HepG2 (cell line): Measurements from ENCODE around the gene PPIL3. TPM values are rescaled to one million over a fixed set of nuclear protein-coding genes. Genes with fewer than 3 reads are reported as not detected.

ENCODE experiments used
- ATF2 ChIP-seq: sonication (generic); formaldehyde crosslinking; IDR thresholded peaks from 2 replicates; pipeline ENCODE4 v1.4.0; 2020; ENCODE audit warnings: missing genetic modification reagents
- BRF2 ChIP-seq: sonication (generic); formaldehyde crosslinking; IDR thresholded peaks from 2 replicates; pipeline ENCODE4 v1.8.1; 2022; ENCODE audit warnings: mild to moderate bottlenecking, missing genetic modification reagents
- CHD2 ChIP-seq: IDR thresholded peaks from 2 replicates; pipeline ENCODE4 v1.6.1; 2011; ENCODE audit warnings: low read depth, low read length, improper control_type of control experiment
- ETV6 ChIP-seq: sonication (generic); formaldehyde crosslinking; conservative IDR thresholded peaks from 2 replicates; pipeline ENCODE4 v1.4.0; 2020; ENCODE audit warnings: missing genetic modification reagents
- JUN ChIP-seq: sonication (generic); formaldehyde crosslinking; IDR thresholded peaks from 2 replicates; pipeline ENCODE4 v1.4.0; 2020; ENCODE audit warnings: mild to moderate bottlenecking, missing genetic modification reagents
- MED13 ChIP-seq: sonication (generic); formaldehyde crosslinking; IDR thresholded peaks from 2 replicates; pipeline ENCODE4 v1.5.0; 2020; ENCODE audit warnings: missing genetic modification reagents
- NBN ChIP-seq: fragments of 450-650 bp; conservative IDR thresholded peaks from 2 replicates; pipeline ENCODE4 v1.6.1; 2017
- RBAK ChIP-seq: sonication (generic); formaldehyde crosslinking; IDR thresholded peaks from 2 replicates; pipeline ENCODE4 v1.5.1; 2020; ENCODE audit warnings: mild to moderate bottlenecking, missing genetic modification reagents
- RFX1 ChIP-seq: fragments of 450-650 bp; IDR thresholded peaks from 2 replicates; pipeline ENCODE4 v1.6.1; 2017
- TEAD3 ChIP-seq: optimal IDR thresholded peaks from 2 replicates; pipeline ENCODE3; 2016; ENCODE audit warnings: borderline replicate concordance
- ZC3H13 ChIP-seq: sonication (generic); formaldehyde crosslinking; IDR thresholded peaks from 2 replicates; pipeline ENCODE4 v1.8.1; 2023; ENCODE audit warnings: mild to moderate bottlenecking, missing genetic modification reagents, moderate library complexity
- ZNF251 ChIP-seq: sonication (generic); formaldehyde crosslinking; IDR thresholded peaks from 2 replicates; pipeline ENCODE4 v1.9.0; 2021; ENCODE audit warnings: mild to moderate bottlenecking, missing genetic modification reagents
- ZNF333 ChIP-seq: sonication (generic); formaldehyde crosslinking; IDR thresholded peaks from 2 replicates; pipeline ENCODE4 v1.4.0; 2020; ENCODE audit warnings: mild to moderate bottlenecking, missing genetic modification reagents, borderline replicate concordance
- ZNF367 ChIP-seq: sonication (generic); formaldehyde crosslinking; IDR thresholded peaks from 2 replicates; pipeline ENCODE4 v1.4.0; 2020; ENCODE audit warnings: missing genetic modification reagents, borderline replicate concordance
- ZNF496 ChIP-seq: sonication (generic); formaldehyde crosslinking; IDR thresholded peaks from 2 replicates; pipeline ENCODE4 v1.8.1; 2023; ENCODE audit warnings: mild to moderate bottlenecking, moderate library complexity, missing genetic modification reagents; ENCODE audit not compliant: insufficient replicate concordance
- ZNF569 ChIP-seq: sonication (generic); formaldehyde crosslinking; IDR thresholded peaks from 2 replicates; pipeline ENCODE4 v1.5.0; 2020; ENCODE audit warnings: mild to moderate bottlenecking, missing genetic modification reagents, moderate library complexity, borderline replicate concordance
- ZNF576 ChIP-seq: sonication (generic); formaldehyde crosslinking; IDR thresholded peaks from 2 replicates; pipeline ENCODE4 v1.4.0; 2020; ENCODE audit warnings: mild to moderate bottlenecking, missing genetic modification reagents
- ZNF670 ChIP-seq: sonication (generic); formaldehyde crosslinking; IDR thresholded peaks from 2 replicates; pipeline ENCODE4 v1.8.0; 2022; ENCODE audit warnings: mild to moderate bottlenecking, missing genetic modification reagents, borderline replicate concordance
- ZNF883 ChIP-seq: sonication (generic); formaldehyde crosslinking; IDR thresholded peaks from 2 replicates; pipeline ENCODE4 v1.5.1; 2020; ENCODE audit warnings: mild to moderate bottlenecking, missing genetic modification reagents; ENCODE audit errors: not compliant biosample characterization
- polyA plus RNA-seq, 8 experiments: library from polyadenylated mRNA; depleted of rRNA in 3 of 8; stranded (reverse) in 7 of 8; unstranded in 1 of 8; fragments of >200 nt; fragmentation: Illumina TruSeq in 4 of 8; extraction: Trizol in 4 of 8; gene quantifications; 2 replicates each; pipeline versions ENCODE4 v1.2.1 to v1.2.3, GENCODE V29; 2011 to 2016; ENCODE audit warnings: low read depth in 4 of 8, missing spikeins in 1 of 8, mixed read lengths in 1 of 8; ENCODE audit not compliant: insufficient read depth in 1 of 8
- total RNA-seq, 5 experiments: library from RNA; depleted of rRNA; stranded (reverse); fragments of >200 nt; fragmentation: Illumina TruSeq; extraction: Trizol; gene quantifications; 2 replicates each; pipeline ENCODE4 v1.2.3, GENCODE V29; 2016; ENCODE audit warnings: low read depth in 1 of 5
- TF ChIP-seq, protein P1 (sequence below): sonication (generic); formaldehyde crosslinking; IDR thresholded peaks from 2 replicates; pipeline ENCODE4 v1.4.0; 2020; ENCODE audit warnings: missing genetic modification reagents
- TF ChIP-seq, protein P2 (sequence below): sonication (generic); formaldehyde crosslinking; IDR thresholded peaks from 2 replicates; pipeline ENCODE4 v1.4.0; 2020; ENCODE audit warnings: missing genetic modification reagents

Gene PPIL3
- total and polyA plus RNA-seq, 2 of the 13 experiments (the other 11 are each of a cell fraction or from before 2014, with no cell fraction given) = 98.7 to 107 TPM

- no peak for TF ChIP-seq ZNF496
- TF ChIP-seq ZNF333 (CRISPR knock-in tag) = peak; percentile 93; the same call in 1 of the 2 replicates
- no peak for TF ChIP-seq JUN (CRISPR knock-in tag)
- no peak for TF ChIP-seq NBN
- 0 out of 2 replicates have a peak, but pooled peaks have one; percentile 52 for TF ChIP-seq ETV6 (CRISPR knock-in tag)
- no peak for TF ChIP-seq TEAD3 (CRISPR knock-in tag)
- TF ChIP-seq RFX1 = no peak
- TF ChIP-seq, protein P1, sequence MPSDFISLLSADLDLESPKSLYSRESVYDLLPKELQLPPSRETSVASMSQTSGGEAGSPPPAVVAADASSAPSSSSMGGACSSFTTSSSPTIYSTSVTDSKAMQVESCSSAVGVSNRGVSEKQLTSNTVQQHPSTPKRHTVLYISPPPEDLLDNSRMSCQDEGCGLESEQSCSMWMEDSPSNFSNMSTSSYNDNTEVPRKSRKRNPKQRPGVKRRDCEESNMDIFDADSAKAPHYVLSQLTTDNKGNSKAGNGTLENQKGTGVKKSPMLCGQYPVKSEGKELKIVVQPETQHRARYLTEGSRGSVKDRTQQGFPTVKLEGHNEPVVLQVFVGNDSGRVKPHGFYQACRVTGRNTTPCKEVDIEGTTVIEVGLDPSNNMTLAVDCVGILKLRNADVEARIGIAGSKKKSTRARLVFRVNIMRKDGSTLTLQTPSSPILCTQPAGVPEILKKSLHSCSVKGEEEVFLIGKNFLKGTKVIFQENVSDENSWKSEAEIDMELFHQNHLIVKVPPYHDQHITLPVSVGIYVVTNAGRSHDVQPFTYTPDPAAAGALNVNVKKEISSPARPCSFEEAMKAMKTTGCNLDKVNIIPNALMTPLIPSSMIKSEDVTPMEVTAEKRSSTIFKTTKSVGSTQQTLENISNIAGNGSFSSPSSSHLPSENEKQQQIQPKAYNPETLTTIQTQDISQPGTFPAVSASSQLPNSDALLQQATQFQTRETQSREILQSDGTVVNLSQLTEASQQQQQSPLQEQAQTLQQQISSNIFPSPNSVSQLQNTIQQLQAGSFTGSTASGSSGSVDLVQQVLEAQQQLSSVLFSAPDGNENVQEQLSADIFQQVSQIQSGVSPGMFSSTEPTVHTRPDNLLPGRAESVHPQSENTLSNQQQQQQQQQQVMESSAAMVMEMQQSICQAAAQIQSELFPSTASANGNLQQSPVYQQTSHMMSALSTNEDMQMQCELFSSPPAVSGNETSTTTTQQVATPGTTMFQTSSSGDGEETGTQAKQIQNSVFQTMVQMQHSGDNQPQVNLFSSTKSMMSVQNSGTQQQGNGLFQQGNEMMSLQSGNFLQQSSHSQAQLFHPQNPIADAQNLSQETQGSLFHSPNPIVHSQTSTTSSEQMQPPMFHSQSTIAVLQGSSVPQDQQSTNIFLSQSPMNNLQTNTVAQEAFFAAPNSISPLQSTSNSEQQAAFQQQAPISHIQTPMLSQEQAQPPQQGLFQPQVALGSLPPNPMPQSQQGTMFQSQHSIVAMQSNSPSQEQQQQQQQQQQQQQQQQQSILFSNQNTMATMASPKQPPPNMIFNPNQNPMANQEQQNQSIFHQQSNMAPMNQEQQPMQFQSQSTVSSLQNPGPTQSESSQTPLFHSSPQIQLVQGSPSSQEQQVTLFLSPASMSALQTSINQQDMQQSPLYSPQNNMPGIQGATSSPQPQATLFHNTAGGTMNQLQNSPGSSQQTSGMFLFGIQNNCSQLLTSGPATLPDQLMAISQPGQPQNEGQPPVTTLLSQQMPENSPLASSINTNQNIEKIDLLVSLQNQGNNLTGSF (CRISPR knock-in tag) = peak; percentile 76; the same call in 1 of the 2 replicates
- no peak for TF ChIP-seq ATF2 (CRISPR knock-in tag)
- peak; percentile 82; the same call in 1 of the 2 replicates for TF ChIP-seq BRF2 (CRISPR knock-in tag)
- TF ChIP-seq ZNF576 (CRISPR knock-in tag) = peak; percentile 74; the same call in 1 of the 2 replicates
- TF ChIP-seq CHD2 = 0 out of 2 replicates have a peak, but pooled peaks have one; percentile 41
- no peak for TF ChIP-seq ZNF251 (CRISPR knock-in tag)
- no peak for TF ChIP-seq ZNF367 (CRISPR knock-in tag)
- peak; percentile 38 for TF ChIP-seq ZNF883 (CRISPR knock-in tag)
- TF ChIP-seq RBAK = 0 out of 2 replicates have a peak, but pooled peaks have one; percentile 61
- no peak for TF ChIP-seq ZNF569 (CRISPR knock-in tag)
- 0 out of 2 replicates have a peak, but pooled peaks have one; percentile 34 for TF ChIP-seq ZC3H13 (CRISPR knock-in tag)
- TF ChIP-seq, protein P2, sequence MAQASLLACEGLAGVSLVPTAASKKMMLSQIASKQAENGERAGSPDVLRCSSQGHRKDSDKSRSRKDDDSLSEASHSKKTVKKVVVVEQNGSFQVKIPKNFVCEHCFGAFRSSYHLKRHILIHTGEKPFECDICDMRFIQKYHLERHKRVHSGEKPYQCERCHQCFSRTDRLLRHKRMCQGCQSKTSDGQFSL (CRISPR knock-in tag) = no peak
- no peak for TF ChIP-seq MED13 (CRISPR knock-in tag)
- TF ChIP-seq ZNF670 (CRISPR knock-in tag) = no peak
Measured at GRCh38 chr2:200843993-200844948, 44.6 kb downstream of the PPIL3 start (continued).
